WI38 (cell line): ENCODE data around the gene BCL11A.

Experiments used
- H3K4me3 ChIP-seq: 2 replicates; pipeline ENCODE4 v1.5.1; 2011; ENCODE audit warnings: low read depth, mild to moderate bottlenecking, control low read depth, low read length
- CTCF ChIP-seq: IDR thresholded peaks from 2 replicates; pipeline ENCODE4 v1.5.1; 2012; ENCODE audit warnings: low read depth, mild to moderate bottlenecking, control low read depth, low read length

Gene BCL11A

DNA sequence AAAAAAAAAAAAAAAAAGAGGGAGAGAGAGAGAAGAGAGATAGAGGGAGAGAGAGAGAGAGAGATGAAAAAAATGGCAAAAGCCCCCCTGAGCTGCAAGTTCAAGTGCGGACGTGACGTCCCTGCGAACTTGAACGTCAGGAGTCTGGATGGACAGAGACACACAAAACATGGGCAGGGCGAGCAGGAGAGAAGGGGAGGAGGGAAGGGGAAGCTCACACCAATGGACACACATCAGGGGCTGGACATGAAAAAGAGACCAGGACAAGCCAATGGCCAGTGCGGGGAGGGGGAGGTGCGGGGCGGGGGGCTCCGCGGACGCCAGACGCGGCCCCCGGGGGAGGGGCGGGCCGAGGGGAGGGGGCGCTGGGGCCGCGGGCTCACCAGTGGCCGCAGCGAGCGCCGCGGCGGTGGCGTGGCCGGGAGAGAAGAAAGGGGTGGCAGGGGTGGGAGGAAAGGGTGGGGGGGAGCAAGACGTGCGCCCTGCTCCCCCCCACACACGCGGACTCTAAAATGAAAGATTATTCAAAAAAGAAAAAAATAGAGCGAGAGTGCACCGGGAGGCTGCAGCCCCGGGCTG, at the start of gene BCL11A:
Gene BCL11A, minus strand, starts transcription at position 160 of the 579 bp plus-strand sequence. CDS start 384 bp downstream, outside the sequence.
- H3K4me3 ChIP-seq = peak within 1 kb of the TSS; percentile 67
- no peak for TF ChIP-seq CTCF

GRCh38 chr2:60602828-60603532, 49.5 kb upstream of the BCL11A start:
- no peak overlapping the region for H3K4me3 ChIP-seq
- TF ChIP-seq CTCF = no peak

GRCh38 chr2:60602388-60602787, 48.9 kb upstream of the BCL11A start:
- H3K4me3 ChIP-seq = no peak overlapping the region
- TF ChIP-seq CTCF = no peak

GRCh38 chr2:60598271-60598670, 44.8 kb upstream of the BCL11A start:
- TF ChIP-seq CTCF = no peak
- no peak overlapping the region for H3K4me3 ChIP-seq

GRCh38 chr2:60597346-60597745, 43.9 kb upstream of the BCL11A start:
- TF ChIP-seq CTCF = no peak
- H3K4me3 ChIP-seq = no peak overlapping the region

DNA sequence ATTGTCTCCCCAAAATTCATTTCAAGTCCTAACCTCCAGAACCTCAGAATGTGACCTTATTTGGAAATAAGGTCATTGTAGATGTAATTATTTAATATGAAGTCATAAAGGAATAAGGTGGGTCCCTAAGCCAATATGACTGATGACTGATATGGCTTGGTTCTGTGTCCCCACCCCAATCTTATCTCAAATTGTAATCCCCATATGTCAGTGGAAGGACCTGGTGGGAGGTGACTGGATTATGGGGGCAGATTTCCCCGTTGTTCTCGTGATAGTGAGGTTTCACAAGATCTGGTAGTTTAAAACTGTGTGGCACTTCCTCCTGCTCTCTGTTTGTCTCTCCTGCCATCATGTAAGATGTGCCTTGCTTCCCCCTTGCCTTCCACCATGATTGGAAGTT, 43.0 kb upstream of the BCL11A start:
- TF ChIP-seq CTCF = no peak
- H3K4me3 ChIP-seq = no peak overlapping the region

- no peak overlapping the region for H3K4me3 ChIP-seq
- TF ChIP-seq CTCF = no peak
Observed at GRCh38 chr2:60595953-60596352, 42.5 kb upstream of the BCL11A start.
